K562 (cell line): ENCODE measurements around the gene UBE2L3. TPM values are rescaled to one million over a fixed set of nuclear protein-coding genes. Genes with fewer than 3 reads are reported as not detected.

Source experiments
- ATAC-seq: fragments of 200-7000 bp; cut with Tn5 transposase; 3 replicates; pipeline ENCODE4 v1.9.1; 2020; ENCODE audit warnings: moderate library complexity
- BruUV-seq: library from RNA; stranded (reverse); fragments of 400-500 nt; replicated peaks from 2 replicates; lab custom pipeline; 2021; lab: Mats Ljungman, UMichigan
- CTCF ChIA-PET: fragments of 300-600 bp; formaldehyde crosslinking; extraction: SDS; loops from one replicate; lab custom pipeline; 2021; ENCODE audit warnings: low intra/inter-chr PET ratio; lab: Yijun Ruan, JAX
- POLR2A ChIA-PET: fragments of 300-600, 350-650 bp; sonication (Branson Sonifier 250); formaldehyde crosslinking; extraction: SDS; loops from one replicate; lab custom pipeline; 2021; ENCODE audit warnings: antibody characterized with exemption, inconsistent platforms; lab: Yijun Ruan, JAX
- DNase-seq, 4 experiments: peaks; one replicate each; pipeline versions ENCODE4 v3.0.0 to v3.0.0-alpha.2; 2011 to 2018; ENCODE audit warnings: low spot score in 3 of 4, mixed read lengths in 3 of 4; ENCODE audit errors: extremely low read depth in 1 of 4
- FAIRE-seq: peaks from 2 replicates; lab custom pipeline; 2011; peaks lifted over from hg19 to GRCh38; lab: Jason Lieb, UNC
- H2AFZ ChIP-seq: 2 replicates; pipeline ENCODE4 v1.6.0; 2011; ENCODE audit warnings: low read depth, low read length, control low read depth, inconsistent platforms
- H3K27ac ChIP-seq: fragments of 200-600 bp; 3 replicates; pipeline ENCODE4 v1.8.0; 2011; ENCODE audit warnings: low read depth, mild to moderate bottlenecking, control low read depth, inconsistent platforms, low read length, moderate library complexity, mixed read lengths; ENCODE audit errors: extremely low read depth
- H3K27me3 ChIP-seq, 2 experiments: fragments of 300-600 bp in 1 of 2; 2 replicates in 1 of 2; 3 replicates in 1 of 2; pipeline versions ENCODE4 v1.6.0 to v1.8.0; 2011; ENCODE audit warnings: inconsistent platforms in 2 of 2, low read length in 2 of 2, mild to moderate bottlenecking in 1 of 2, mixed read lengths in 1 of 2, moderate library complexity in 1 of 2; ENCODE audit not compliant: control insufficient read depth in 2 of 2, insufficient read depth in 2 of 2
- H3K36me3 ChIP-seq: fragments of 300-600 bp; 3 replicates; pipeline ENCODE4 v1.8.0; 2011; ENCODE audit warnings: mild to moderate bottlenecking, low read length, inconsistent platforms; ENCODE audit not compliant: control insufficient read depth, insufficient read depth
- H3K4me1 ChIP-seq, 2 experiments: fragments of 200-600 bp in 1 of 2; replicated peaks in 1 of 2; 2 replicates in 1 of 2; 3 replicates in 1 of 2; pipeline versions ENCODE4 v1.5.1 to v1.8.0; 2011; ENCODE audit warnings: inconsistent platforms in 2 of 2, low read length in 2 of 2, mild to moderate bottlenecking in 1 of 2, mixed read lengths in 1 of 2, moderate library complexity in 1 of 2; ENCODE audit not compliant: control insufficient read depth in 2 of 2, insufficient read depth in 2 of 2
- H3K4me2 ChIP-seq: 2 replicates; pipeline ENCODE4 v1.6.1; 2011; ENCODE audit warnings: low read length, control low read depth, inconsistent platforms, mixed read lengths; ENCODE audit not compliant: insufficient read depth
- H3K4me3 ChIP-seq: fragments of 200-600 bp; sonication (generic), shearing (Covaris generic); 2 replicates; pipeline ENCODE4 v1.5.1; 2016; ENCODE audit warnings: control low read depth, inconsistent platforms
- H3K79me2 ChIP-seq: fragments of 200-600 bp; 3 replicates; pipeline ENCODE4 v1.8.0; 2011; ENCODE audit warnings: low read length, inconsistent platforms; ENCODE audit not compliant: control insufficient read depth, insufficient read depth
- H3K9ac ChIP-seq, 2 experiments: 2 replicates each; pipeline versions ENCODE4 v1.6.0 to v1.6.1; 2011; ENCODE audit warnings: low read depth in 2 of 2, low read length in 2 of 2, control low read depth in 1 of 2, inconsistent platforms in 1 of 2, mild to moderate bottlenecking in 1 of 2, mixed read lengths in 1 of 2; ENCODE audit not compliant: insufficient read depth in 1 of 2
- H3K9me1 ChIP-seq: one replicate; pipeline ENCODE4 v1.6.0; 2011; ENCODE audit warnings: inconsistent platforms, mild to moderate bottlenecking, low read length, moderate library complexity; ENCODE audit not compliant: control insufficient read depth, insufficient read depth
- H3K9me3 ChIP-seq: replicated peaks from 2 replicates; pipeline ENCODE4 v1.5.1; 2011; ENCODE audit warnings: low read depth, low read length, inconsistent platforms; ENCODE audit not compliant: control insufficient read depth, insufficient read depth
- H4K20me1 ChIP-seq: replicated peaks from 2 replicates; pipeline ENCODE4 v1.6.1; 2011; ENCODE audit warnings: low read length, inconsistent platforms, mixed read lengths; ENCODE audit not compliant: control insufficient read depth, insufficient read depth
- CBX8 ChIP-seq: fragments of 200-600 bp; sonication (generic); IDR thresholded peaks from 2 replicates; pipeline ENCODE4 v1.6.1; 2012; ENCODE audit warnings: borderline replicate concordance, mixed run types, low read depth, mild to moderate bottlenecking, moderate library complexity, mixed read lengths, low read length, control low read depth, inconsistent platforms; ENCODE audit not compliant: poor library complexity, severe bottlenecking; ENCODE audit errors: extremely low read depth
- KLF13 ChIP-seq: fragments of 450-650 bp; IDR thresholded peaks from 2 replicates; pipeline ENCODE4 v1.6.1; 2016; ENCODE audit warnings: missing genetic modification characterization, low read depth, mild to moderate bottlenecking, missing compliant biosample characterization, moderate library complexity, borderline replicate concordance
- WGBS: fragments of 100-300 bp; shearing (Covaris generic); methylation state at CpG from one replicate; pipeline ENCODE4 v1.1.6; 2016; ENCODE audit warnings: low coverage, mixed read lengths; ENCODE audit not compliant: insufficient coverage; ENCODE audit errors: missing lambda C conversion rate; 5-methylcytosine and 5-hydroxymethylcytosine counted together
- in situ Hi-C: fragments of 300-500 bp; cut with MboI; formaldehyde crosslinking; loops from 4 replicates; pipeline ENCODE4 v1.15.0; 2018; ENCODE audit warnings: inconsistent platforms, mixed read lengths
- intact Hi-C: fragments of 100-400 bp; cut with micrococcal nuclease; formaldehyde crosslinking; loops from 2 replicates; pipeline ENCODE4 v1.14.2; 2022
- polyA plus RNA-seq, 8 experiments: library from polyadenylated mRNA; depleted of rRNA in 4 of 8; stranded (reverse) in 5 of 8; unstranded in 3 of 8; fragments of >200 nt; fragmentation: Nextera tagmentation in 2 of 8; fragmentation: Illumina TruSeq in 1 of 8; extraction: Ambion mirVana in 2 of 8; extraction: Trizol in 1 of 8; gene quantifications; 2 replicates each; pipeline versions ENCODE4 v1.2.1 to v1.2.3, GENCODE V29; 2011 to 2014; ENCODE audit warnings: inconsistent platforms in 1 of 8, missing spikeins in 1 of 8
- total RNA-seq, 7 experiments: library from RNA; depleted of rRNA in 6 of 7; stranded (reverse); fragments of >200 nt in 6 of 7; fragmentation: Illumina TruSeq in 2 of 7; extraction: Trizol in 2 of 7; gene quantifications; 2 replicates each; pipeline versions ENCODE4 v1.2.1 to v1.2.3, GENCODE V29; 2011 to 2021; ENCODE audit warnings: low replicate concordance in 1 of 7
- TF ChIP-seq, protein P1 (sequence below), 2 experiments: fragments of 150-350 bp in 1 of 2; IDR thresholded peaks; 2 replicates each; pipeline ENCODE4 v1.6.1; 2012 to 2016; ENCODE audit warnings: low read depth in 2 of 2, low read length in 2 of 2, mild to moderate bottlenecking in 1 of 2, moderate library complexity in 1 of 2

Gene UBE2L3
- total and polyA plus RNA-seq, 9 of the 15 experiments (the other 6 are each of a cell fraction or from before 2014, with no cell fraction given) = 215 to 625 (median 285) TPM

DNA sequence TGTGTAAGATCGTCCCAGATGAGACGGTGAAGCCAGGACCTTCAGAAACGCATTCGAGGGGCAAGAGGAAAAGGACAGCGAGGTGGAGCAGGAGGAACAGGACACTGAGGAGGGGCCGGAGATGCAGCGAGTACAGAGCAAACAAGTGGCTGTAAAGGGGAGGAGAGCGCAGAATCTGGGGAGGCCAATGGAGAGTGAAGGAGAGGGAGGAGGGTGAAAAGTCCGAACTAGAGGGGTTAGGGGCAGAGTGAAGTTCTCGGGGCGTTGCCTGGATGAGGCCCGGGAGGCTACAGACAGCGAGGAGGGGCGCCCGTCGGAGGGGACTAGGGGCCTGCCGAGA, 89.5 kb downstream of the UBE2L3 start:
- TF ChIP-seq, protein P1, sequence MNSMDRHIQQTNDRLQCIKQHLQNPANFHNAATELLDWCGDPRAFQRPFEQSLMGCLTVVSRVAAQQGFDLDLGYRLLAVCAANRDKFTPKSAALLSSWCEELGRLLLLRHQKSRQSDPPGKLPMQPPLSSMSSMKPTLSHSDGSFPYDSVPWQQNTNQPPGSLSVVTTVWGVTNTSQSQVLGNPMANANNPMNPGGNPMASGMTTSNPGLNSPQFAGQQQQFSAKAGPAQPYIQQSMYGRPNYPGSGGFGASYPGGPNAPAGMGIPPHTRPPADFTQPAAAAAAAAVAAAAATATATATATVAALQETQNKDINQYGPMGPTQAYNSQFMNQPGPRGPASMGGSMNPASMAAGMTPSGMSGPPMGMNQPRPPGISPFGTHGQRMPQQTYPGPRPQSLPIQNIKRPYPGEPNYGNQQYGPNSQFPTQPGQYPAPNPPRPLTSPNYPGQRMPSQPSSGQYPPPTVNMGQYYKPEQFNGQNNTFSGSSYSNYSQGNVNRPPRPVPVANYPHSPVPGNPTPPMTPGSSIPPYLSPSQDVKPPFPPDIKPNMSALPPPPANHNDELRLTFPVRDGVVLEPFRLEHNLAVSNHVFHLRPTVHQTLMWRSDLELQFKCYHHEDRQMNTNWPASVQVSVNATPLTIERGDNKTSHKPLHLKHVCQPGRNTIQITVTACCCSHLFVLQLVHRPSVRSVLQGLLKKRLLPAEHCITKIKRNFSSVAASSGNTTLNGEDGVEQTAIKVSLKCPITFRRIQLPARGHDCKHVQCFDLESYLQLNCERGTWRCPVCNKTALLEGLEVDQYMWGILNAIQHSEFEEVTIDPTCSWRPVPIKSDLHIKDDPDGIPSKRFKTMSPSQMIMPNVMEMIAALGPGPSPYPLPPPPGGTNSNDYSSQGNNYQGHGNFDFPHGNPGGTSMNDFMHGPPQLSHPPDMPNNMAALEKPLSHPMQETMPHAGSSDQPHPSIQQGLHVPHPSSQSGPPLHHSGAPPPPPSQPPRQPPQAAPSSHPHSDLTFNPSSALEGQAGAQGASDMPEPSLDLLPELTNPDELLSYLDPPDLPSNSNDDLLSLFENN (IDR thresholded peaks at IDR 0.05; ENCODE audit: low read depth in 2 of 2, low read length in 2 of 2) = 0 out of 4 replicates have a peak, but pooled peaks of 1 of the 2 experiments have one; percentile 2
- peak; percentile 8; the same call in 1 of the 2 replicates for TF ChIP-seq KLF13 (tag)
- TF ChIP-seq CBX8 = no peak

More for the DNA sequence above, 89.5 kb downstream of the UBE2L3 start:
- no TSS peak for BruUV-seq
- FAIRE-seq = no peak
- intact Hi-C loops (loop anchor here (10.0 kb wide), 1 partner anchor 802 kb away; the partner anchor contains the start of genes PI4KA and SNAP29), in situ Hi-C loops (loop anchor here (25.0 kb wide), 1 partner anchor 1320 kb away; no protein-coding TSS in a partner anchor)
- peak overlapping the region; percentile 56 to 91 for H3K9ac ChIP-seq
- peaks cover 21 to 47% of the 10 kb centered on the region in 2 experiments for H3K4me1 ChIP-seq
- ATAC-seq = peak; percentile 28
- H2AFZ ChIP-seq = peak overlapping the region; percentile 83
- CTCF ChIA-PET = interaction anchor here (0.6 to 1.1 kb wide), 5 partner anchors 14 to 278 kb away, joined by 3 read pairs; partner anchors contain the start of gene YDJC
- no peak for DNase-seq
- peaks cover 13% of the 10 kb centered on the region for H3K9me1 ChIP-seq
- WGBS = 30% methylated on average over 17 of the region's 17 CpGs
- no peaks in the 10 kb centered on the region for H3K9me3 ChIP-seq
- peaks cover 19% of the 10 kb centered on the region for H3K36me3 ChIP-seq
- H3K27ac ChIP-seq = peak overlapping the region; percentile 47
- H3K4me2 ChIP-seq = peak overlapping the region; percentile 74
- H3K4me3 ChIP-seq = peak overlapping the region; percentile 47
- POLR2A ChIA-PET = interaction anchor here (0.6 to 75.5 kb wide), 13 partner anchors 8 to 313 kb away, joined by 3 to 4622 read pairs (median 4); partner anchors contain the start of genes CCDC116, PPIL2, SDF2L1 and YDJC
- H3K79me2 ChIP-seq = peaks cover 16% of the 10 kb centered on the region
- no peaks in the 10 kb centered on the region for H4K20me1 ChIP-seq
- H3K27me3 ChIP-seq = no peaks in the 10 kb centered on the region
